ENCODE measurements around the gene UHRF1. TPM values are rescaled to one million over a fixed set of nuclear protein-coding genes. Genes with fewer than 3 reads are reported as not detected.
A peak's percentile ranks its signal among the peaks of the same experiment; 100 is the strongest.
"Not testable (repeated sequence)": the region's sequence is repeated elsewhere in the genome, so short reads cannot be mapped to it uniquely, and the experiment has no call there.

Gene UHRF1
- total RNA-seq, 1 donor from 2014 or later: 6.9 TPM

DNA sequence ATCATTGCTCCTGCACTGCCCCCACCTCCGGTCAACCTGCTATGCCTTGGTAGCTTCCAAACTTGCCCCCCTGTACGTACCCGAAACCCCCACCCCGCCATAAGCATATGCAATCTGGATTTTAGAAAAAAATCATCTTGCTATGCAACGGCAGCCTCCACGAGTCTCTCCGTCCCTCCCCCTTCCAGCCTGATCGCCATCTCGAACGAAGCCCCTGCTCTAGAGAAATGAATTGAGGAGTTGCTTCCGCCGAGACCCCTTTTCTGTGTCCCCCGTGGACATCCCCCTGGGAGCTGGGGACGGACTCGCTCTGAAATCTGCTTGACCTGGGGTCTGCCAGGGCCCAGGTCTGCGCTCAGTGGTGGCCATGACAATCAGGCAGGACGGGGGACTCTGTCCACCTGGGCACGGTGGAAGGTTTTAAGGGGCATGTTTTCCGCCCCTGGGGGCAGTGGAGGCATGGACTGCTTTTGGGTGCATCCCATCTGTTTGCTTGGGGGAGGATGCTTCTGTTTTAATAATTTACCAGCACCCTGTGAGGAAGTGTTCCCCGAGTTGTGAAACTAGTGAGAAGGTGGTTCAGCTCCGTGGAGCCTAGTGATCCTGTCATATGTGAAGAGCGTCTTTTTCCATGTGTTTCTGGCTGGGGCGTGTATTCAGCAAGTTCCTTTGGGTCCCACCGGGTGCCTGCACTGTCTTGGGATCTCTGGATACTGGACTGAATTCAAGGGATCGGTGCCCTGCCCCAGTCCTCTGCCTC lies 60.7 kb downstream of the UHRF1 start:
- no peak for FAIRE-seq

DNA sequence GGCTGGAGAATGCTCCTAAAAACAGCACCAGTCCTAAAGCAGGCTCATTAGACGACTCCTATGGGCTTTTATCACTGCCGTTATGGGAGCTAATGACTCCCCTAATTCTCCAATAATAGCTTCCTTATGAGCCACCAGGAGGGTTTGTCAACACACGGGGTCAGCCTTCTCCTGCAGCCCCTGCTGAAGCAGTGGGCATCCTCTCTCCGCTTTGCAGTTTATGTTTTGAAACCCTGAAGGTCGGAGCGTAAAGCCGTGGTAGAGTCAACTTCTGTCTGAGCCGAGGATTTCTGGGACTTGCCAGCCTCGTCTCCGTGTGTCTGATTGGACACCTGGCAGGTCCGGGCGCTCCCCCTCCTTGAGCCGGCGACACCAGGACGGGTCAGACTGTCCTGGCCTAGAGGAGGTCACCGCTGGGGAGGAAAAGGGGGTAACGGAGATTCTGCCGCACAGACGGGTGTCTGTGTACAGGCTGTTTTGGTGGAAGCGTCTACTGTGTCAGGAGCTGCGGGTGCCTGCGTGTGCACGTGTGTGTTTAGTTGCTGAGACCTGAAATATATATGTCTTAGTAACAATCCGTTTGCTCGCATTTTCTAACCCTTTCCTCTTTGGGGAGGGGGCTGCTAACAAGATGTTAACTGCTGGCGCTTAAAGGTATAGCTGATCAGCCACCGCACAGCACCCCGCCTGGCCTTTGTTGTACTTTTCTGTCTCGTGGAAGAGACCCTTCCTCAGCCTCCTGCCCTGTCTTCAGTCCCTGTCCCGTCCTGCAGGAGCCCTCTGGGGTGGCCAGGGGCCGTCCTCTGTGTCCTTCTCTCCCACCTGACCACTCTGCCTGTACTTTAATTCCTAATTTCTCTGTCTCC lies 61.5 kb downstream of the UHRF1 start:
- FAIRE-seq (no peak), DNase-seq (ENCODE audit: low spot score in 2 of 2) (no peak)

More for the DNA sequence above, 60.7 kb downstream of the UHRF1 start:
- no peak for DNase-seq (ENCODE audit: low spot score in 2 of 2)

DNA sequence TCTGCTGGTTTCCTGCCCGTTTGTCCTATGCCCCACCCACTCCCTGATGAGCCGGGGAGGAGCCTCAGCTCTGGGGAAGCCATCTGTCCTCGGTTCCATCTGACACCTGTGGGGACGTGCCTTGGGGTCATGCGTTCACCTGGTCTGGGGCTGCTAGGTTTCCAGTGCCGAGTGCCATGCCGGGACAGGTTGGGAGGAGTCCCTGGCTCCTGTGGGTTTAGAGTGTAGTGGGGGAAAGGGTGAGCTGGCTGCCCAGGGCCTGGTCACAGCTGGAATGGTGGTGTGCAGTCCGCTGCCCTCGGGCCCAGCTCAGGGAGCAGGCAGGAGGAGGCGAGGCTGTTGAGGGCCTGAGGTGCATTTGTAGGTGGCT lies 62.1 kb downstream of the UHRF1 start:
- no peak for FAIRE-seq
- DNase-seq (ENCODE audit: low spot score in 2 of 2): no peak

DNA sequence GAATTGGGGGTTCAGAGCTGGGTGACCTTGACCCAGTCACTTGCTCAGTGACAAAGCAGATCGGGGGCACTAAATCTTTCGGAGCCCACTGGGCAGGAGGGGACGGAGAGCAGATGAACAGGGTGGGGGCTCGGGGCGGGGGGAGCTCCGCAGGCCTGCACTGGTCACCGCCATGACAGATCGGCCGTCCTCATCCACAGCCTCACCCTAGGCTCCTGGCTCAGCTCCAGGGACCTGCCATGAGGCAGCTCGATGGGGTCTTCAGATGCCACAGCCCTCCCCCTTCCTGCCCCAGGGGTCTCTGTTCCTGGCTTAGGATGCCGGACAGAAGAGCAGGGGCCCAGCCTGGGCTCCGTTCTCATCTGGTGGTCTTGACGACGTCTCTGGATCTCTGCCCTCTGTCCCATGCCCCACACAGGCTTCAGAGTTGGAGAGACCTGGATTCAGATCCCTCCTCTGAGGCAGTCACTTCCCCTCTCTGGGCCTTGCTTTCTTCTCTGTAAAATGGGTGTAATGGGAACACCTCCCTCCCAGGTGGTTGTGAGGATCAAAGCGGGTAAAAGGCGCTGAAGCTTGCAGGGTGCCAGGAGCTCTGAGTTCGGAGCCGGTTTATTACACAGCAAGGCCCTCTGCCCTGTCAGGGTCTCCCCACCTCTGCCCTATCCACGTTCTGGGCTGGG lies 62.7 kb downstream of the UHRF1 start:
- DNase-seq (ENCODE audit: low spot score in 2 of 2) (no peak), FAIRE-seq (no peak)

- DNase-seq (ENCODE audit: low spot score in 2 of 2) (no peak), FAIRE-seq (no peak)
Observed at GRCh38 chr19:4972509-4973230, 63.4 kb downstream of the UHRF1 start.

GRCh38 chr19:4974880-4975469 lies 65.7 kb downstream of the UHRF1 start:
- DNase-seq (ENCODE audit: low spot score in 2 of 2): no peak
- FAIRE-seq: no peak

DNA sequence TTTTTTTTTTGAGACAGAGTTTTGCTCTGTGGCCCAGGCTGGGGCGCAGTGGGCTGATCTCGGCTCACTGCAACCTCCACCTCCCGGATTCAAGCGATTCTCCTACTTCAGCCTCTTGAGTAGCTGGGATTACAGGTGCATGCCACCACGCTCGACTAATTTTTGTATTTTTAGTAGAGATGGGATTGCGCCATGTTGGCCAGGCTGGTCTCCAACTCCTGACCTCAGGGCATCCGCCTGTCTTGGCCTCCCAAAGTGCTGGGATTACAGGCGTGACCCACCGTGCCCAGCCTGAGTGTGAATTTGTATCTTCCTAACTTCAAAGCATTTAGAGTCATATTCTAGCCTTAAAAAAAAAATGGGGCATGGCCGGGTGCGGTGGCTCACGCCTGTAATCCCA lies 66.3 kb downstream of the UHRF1 start:
- FAIRE-seq: not testable (repeated sequence)

GRCh38 chr19:4976401-4977298 lies 67.3 kb downstream of the UHRF1 start:
- DNase-seq (ENCODE audit: low spot score in 2 of 2): peak; percentile 60
- FAIRE-seq: no peak

More for the DNA sequence above, 66.3 kb downstream of the UHRF1 start:
- not testable (repeated sequence) for DNase-seq (ENCODE audit: low spot score in 2 of 2)

- DNase-seq (ENCODE audit: low spot score in 2 of 2) (no peak), FAIRE-seq (no peak)
Observed at GRCh38 chr19:4977299-4978174, 68.2 kb downstream of the UHRF1 start.

- FAIRE-seq (no peak), DNase-seq (ENCODE audit: low spot score in 2 of 2) (no peak)
Observed at GRCh38 chr19:4979211-4979807, 70.0 kb downstream of the UHRF1 start.

GRCh38 chr19:4980067-4980466 lies 70.8 kb downstream of the UHRF1 start:
- DNase-seq (ENCODE audit: low spot score in 2 of 2) (no peak), FAIRE-seq (no peak)

DNA sequence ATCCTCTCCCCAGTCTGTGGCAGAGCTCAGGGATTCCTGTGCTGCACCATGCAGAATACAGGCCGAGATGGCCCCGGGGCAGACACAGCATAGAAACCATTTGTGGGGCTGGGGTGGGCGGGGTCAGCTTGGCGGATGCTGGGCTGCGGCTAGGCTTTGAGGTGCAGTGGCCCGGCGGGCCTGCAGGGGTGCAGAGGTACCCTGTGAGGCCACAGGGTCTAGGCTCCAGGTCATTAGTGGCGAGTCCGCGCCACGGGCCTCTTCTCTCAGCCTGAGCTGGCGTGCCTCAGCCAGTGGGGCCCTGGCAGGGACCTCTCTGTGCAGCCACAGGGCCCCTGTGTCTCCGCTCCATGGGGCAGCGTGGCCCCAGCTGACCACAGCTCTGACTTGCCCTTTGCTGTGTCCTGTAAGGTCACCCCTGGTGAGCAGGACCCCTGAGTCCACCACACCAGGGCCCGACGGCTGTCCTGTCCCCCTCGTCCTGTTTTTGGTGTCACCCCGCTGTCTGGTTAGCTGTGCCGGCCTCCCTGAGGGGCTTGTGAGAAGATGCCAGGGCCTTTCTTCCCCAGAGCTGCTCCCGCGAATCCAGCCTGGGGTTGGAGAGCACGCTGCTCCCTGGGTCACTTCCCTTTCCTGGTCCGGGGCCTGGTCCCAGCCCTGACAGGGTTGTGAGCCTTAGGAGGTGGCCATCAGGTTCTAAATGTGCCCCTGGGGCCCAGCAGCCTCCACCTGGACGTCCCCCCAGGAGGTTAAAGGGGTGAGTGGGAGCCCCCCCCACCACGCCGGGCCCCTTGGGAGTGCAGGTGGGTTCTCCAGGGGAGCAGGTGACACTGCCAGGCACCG lies 71.8 kb downstream of the UHRF1 start:
- DNase-seq (ENCODE audit: low spot score in 2 of 2) (no peak), FAIRE-seq (no peak)

GRCh38 chr19:4981681-4981958 lies 72.3 kb downstream of the UHRF1 start:
- FAIRE-seq (no peak), DNase-seq (ENCODE audit: low spot score in 2 of 2) (no peak)

- no peak for DNase-seq (ENCODE audit: low spot score in 2 of 2)
- FAIRE-seq: no peak
Observed at GRCh38 chr19:4983346-4984105, 74.2 kb downstream of the UHRF1 start.

- no peak for FAIRE-seq
- DNase-seq (ENCODE audit: low spot score in 2 of 2): no peak
Observed at GRCh38 chr19:4984106-4984380, 74.7 kb downstream of the UHRF1 start.

- FAIRE-seq: no peak
Observed at GRCh38 chr19:4984438-4984990, 75.2 kb downstream of the UHRF1 start.

More at GRCh38 chr19:4984438-4984990, 75.2 kb downstream of the UHRF1 start:
- no peak for DNase-seq (ENCODE audit: low spot score in 2 of 2)

All from frontal cortex (tissue), 4 donors.